ENCODE data around the gene CD200R1.

CD200R1 gene, protein sequence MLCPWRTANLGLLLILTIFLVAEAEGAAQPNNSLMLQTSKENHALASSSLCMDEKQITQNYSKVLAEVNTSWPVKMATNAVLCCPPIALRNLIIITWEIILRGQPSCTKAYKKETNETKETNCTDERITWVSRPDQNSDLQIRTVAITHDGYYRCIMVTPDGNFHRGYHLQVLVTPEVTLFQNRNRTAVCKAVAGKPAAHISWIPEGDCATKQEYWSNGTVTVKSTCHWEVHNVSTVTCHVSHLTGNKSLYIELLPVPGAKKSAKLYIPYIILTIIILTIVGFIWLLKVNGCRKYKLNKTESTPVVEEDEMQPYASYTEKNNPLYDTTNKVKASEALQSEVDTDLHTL

DNA sequence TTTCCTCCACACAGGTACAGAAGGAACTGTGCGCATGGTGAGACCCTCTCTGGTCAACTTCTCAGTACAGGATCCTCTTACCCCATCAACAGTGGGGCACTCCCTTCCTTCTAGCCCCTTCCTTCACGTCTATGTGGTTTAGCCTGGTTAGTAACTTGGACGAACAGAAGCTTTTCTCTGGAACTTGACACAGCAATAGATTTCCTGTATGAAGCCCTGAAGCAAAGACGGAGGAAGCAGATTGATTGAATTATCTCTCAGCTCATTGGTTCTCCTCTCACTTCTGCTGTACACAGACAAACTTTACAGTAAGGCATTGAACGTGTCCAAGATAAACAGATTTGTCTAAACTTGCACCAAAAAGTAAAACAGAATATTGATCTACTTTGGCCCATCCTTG lies at the start of gene CD200R1:
TSS of gene CD200R1 (minus strand) at position 210 of the 400 bp plus-strand sequence. CDS start 246 bp downstream, outside the sequence.
- no peak for DNase-seq

DNA sequence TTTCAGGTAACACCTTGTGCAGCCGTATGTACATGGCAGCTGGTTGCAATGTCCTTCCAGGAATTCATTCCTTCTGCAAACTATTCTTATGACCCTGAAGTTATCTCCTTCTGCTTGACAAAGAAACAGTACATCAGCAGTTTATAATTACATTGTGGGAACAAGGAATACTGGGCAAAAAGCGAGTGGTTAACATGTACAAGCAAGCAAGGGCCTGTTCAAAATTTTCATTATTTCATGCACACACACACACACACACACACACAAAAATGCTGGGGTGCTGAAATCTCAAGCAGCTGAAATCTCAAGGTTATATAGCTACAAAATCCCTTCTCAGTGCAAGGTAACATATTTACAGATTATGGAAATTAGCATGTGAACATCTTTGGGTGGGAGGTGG lies 46.6 kb upstream of the CD200R1 start:
- no peak for DNase-seq

DNA sequence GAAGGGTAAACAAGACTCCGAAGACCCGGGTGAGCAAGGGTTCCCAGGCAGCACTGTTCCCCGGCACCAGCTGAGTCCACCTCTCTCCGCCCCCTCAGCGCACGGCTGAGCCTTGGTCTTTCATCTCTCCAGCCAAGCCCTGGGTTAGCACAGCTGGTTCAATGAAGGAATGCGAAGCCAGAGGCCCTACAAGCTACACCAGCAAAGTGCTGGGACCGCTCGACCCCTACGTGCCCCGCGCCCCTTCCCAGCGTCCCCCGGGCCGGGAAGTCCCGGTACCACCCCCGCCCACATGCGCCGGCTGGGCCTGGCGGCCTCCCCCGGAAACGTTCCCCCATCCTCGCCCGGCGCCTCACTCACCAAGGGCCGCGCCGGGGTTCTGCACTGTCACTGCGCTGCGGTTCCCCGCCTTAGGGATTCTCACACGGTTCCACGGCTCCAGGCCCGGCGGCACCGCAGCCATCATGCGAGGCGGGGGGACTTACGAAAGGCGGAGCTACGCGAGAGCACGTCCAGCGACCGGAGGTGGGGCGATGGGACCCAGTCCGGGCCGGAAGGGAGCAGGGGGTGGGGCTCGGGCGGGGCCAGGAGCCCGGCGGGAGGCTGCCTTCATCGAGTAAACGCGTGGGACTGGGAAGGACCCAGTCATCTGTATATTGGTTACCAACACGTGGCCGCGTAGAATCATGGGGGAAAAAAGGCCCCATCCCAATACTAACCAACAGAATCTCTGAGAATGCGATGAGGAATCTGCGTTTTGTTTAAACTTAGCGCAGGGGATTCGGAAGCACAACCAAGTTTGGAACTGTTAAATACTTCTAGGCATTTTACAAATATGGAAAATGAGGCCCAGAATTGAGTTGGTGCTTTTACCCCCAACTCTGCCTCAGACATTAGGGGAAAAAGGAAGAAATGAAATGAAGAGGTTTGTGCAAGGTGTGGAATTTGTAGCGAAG lies 44.6 kb upstream of the CD200R1 start:
- DNase-seq = peak; percentile 76 to 91

DNA sequence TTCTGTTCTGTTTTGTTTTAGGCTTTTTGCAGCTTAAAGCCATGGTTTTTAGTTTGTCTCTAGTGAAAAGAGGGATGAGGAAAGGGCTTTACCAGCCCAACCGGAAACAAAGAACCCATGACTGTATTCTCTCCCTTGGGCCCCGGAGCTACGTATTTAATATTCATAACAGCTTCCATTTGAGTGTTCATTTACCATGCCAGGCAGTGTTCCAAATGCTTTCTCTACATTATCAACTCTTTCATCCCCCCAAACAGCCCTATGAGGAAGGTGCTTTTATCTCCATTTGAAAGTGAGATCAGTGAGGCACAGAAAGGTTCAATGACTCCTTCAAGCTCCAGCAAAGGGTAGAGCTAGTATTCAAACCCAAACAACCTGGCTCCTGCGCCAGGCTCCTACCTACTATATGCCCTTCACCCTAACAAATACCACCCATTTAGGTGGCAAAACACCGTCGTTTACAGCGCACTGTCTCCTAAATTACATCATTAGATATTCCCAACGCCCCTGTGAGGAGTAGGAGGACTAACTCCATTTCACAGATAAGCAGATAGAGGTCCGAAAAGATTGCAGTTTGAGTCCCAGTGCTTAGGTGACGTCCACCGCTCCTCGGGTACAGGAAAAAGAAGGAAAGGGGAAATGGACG lies 43.8 kb upstream of the CD200R1 start:
- no peak for DNase-seq

DNA sequence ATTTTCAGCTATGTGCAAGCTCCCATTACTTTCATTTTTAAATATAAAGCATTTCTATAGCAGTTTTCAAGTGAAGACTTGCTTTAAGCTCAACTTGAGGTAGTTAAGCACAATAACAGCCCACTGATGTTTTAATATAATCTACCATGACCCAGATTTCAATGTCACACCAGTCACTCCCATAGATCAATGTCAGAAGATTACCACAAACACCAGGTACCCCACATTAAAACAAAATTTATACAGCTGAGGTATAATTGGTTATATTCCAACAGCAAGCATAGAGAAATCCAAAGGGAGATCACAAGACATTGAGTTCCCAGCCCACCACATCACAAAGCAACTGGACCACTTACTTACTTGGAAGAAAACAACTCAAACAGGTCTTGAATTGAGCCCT lies 38.7 kb upstream of the CD200R1 start:
- no peak for DNase-seq

DNA sequence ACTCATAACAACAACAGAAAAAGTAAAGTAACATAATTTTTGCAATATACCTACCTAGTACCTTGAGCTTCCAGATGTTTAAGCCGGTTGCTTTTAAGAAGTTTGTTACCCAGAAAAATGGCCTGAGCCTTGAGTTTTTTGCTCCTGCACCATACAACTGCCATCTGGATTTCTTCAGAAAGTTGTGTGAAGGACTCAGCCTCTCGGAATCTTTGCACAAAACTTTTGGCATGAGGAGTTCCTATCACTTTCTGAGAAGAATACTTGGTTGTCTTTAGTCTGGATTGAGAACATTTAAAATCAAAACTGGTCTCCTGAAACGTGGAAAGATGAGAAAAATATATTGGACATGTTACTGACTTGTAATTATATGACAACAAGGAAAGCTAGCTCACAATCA lies 33.2 kb upstream of the CD200R1 start:
- DNase-seq = no peak

DNA sequence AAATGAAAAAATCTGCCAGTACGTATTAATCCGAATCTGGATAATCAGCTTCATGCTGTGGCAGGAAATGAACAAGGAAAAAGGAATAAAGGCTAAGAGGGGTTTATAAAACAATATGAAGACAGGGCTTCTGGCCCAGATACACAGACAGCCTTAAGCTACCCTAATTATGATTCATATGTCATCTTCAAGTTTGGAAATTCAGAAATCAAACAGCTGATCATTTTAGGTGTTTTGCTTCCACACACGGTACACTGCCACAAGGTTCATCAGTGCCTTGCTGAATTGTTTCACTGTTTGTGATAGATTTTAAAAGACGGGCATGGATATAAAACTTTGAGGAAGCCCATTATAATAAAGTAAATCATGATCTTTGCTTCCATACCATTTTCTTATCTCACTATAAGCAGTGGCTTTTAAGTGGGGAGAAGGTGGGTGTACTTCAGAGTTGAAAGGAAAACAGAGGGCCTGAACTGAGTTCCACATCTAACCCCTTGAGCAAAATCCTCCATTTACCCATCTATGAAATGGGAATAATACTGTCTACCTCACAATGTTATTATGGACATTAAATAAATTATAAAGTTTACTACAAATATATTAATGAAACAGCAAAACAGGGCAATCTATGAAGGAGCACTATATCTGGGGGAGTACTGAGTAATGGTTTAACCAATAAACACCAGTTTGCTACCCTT lies 31.6 kb upstream of the CD200R1 start:
- no peak for DNase-seq

DNA sequence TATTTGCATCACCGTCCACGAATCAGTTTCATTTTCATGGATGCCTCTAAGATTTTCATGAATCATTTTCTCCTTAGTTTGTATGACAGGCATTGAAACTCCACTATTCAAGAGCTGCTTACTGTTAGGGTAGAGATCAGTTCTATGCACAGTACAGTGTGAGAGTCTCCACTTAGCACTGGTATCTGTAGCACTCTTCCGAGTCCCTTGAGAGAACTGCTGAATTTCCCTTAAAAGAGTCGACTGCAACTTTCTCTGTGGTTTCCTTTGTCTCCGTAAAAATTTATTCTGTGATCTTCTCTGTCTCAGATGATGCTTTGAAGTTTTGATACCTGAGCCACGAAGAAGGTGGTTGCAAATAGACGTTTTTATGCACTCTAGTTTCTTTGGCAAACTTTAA lies 30.7 kb upstream of the CD200R1 start:
- DNase-seq = no peak

DNA sequence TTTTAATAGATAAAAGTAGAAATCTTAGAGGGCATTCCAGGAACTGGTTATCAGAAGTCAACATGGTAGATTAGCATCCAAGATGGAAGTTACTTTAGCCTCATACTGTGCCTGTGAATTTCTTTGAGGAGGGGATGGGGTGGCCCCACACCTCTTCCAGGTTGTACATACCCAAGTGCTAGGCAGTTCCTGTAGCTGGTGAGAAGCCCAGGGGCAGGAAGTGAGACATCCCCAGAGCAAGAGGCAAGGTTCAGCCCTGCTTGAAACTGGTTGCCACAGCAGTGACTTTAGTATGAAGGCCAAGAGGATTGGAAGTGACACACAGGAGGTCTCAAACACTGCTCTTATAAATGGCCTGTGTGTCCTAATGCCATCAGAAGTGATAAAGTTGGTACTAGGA lies 27.8 kb upstream of the CD200R1 start:
- peak in 1 of 2 experiments; percentile 16 for DNase-seq

DNA sequence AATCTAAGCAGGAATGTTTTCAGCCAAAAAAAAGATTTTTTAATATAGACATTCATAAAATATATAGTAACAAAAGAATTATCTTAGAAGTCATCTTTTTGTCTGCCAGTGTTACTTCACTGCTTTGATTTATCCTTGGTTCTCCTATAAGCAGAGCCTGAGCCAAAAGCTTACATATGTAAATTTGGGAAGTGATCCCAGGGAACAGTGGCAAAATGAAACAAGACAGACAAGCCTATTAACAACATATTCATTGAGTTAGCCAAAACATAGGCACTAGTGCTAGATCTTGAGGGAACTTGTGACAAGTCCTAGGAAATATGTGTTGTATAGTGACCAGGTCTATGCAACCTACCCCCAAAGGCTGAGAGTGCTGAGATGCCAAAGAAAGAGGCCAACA lies 27.1 kb upstream of the CD200R1 start:
- no peak for DNase-seq

DNA sequence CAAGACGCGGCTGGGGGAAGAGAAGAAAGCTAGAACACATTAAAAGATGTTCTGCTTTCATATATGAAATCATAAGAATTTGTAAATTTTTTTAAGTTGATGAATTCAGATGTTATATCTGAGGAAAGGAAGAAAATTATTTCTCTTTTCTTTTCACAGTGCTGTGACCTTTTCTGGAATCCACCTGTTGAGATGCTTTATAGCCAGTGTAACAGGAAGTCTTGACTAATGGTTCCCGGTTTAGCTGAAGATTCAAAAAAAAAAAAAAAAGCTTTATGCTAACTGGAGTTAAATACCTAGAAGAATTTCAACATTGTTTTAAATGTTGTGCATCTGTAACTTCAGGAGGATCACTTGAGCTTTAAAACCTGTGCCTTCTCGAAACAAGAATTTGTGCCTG lies 25.8 kb upstream of the CD200R1 start:
- no peak for DNase-seq

DNA sequence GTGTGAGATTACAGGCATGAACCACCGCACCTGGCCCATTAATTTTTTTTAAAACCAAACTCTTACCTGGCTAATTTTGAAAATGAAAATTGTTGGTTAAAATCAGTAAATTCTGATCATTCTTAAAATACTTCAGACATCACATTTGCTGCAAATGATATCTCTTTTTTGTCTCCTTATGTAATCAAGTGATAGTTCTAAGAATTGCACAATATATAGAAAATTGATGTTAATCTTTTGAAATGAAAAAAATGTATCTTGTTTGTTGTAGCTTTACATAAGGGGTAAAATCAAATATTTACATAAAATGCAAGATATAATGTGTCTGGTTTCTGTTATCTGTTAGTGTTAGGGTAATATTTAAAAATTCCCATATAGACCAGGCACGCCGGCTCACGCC lies 20.9 kb upstream of the CD200R1 start:
- no peak for DNase-seq

DNA sequence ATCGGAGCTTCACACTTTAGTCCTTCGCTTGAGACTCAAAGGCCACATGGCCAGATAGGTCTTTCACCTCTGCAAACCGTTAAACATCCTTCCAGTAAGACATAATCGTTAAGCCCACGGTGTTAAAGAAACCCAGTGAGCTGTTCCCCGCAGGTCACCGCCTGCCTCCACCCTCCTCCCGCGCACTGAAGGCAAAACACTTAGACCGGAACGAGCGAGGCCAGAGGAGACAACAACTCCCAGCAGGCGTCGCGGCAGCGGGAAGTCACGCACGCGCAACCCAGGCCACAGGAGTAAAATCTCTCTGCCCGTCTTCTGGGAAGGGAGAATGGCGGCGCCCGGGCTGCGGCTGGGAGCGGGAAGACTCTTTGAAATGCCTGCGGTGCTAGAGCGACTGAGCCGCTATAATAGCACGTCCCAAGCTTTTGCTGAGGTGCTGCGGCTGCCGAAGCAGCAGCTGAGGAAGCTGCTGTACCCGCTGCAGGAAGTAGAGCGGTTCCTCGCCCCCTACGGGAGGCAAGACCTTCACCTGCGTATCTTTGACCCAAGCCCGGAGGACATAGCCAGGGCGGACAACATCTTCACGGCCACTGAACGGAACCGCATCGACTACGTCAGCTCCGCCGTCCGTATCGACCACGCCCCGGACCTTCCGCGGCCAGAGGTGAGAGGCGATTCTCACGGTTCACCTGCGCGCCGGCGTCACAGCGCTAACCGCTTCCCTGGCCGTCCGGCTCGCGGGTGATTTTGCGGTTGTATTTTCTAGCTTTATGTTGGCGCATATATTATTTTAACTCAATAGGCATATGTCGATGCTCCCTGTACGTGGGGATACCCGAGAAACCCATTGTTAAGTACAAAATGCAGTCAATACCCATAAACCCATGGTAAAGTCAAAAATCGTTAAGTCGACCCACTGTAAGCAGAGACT lies 16.0 kb upstream of the CD200R1 start, which contains the start of gene GTPBP8:
TSS of gene GTPBP8 (plus strand) at position 313 of the 931 bp plus-strand sequence. CDS start at position 329, 16 bp downstream.
- DNase-seq = peak; percentile 79 to 92

DNA sequence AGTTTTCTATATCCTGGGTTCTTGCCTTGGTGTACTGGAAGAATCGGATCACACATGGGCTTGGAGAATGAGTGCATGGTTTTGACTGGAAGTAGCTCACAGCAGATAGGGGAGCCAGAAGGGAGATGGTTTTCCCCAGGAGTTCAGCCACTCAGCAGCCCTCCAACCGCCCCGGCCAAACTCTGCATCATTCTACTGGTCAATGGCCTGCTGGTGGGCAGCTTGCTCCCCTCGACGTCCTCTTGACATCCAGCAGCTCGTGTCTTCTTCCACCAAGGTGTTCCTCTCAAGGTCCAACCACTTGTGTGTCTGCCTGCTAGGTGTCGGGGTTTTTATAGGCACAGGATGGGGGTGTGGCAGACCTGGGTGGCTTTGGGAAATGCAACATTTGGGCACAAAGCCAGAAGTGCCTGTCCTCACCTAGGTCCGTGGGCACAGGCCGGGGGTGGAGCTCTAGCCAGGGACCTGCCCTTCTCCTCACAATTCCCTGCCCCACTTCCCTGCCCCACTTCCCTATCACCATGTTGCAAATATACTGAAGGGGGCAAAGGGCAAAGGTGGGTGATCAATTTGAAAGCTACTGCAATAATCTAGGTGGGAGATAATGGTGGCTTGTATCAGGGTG lies 12.9 kb upstream of the CD200R1 start:
- no peak for DNase-seq

DNA sequence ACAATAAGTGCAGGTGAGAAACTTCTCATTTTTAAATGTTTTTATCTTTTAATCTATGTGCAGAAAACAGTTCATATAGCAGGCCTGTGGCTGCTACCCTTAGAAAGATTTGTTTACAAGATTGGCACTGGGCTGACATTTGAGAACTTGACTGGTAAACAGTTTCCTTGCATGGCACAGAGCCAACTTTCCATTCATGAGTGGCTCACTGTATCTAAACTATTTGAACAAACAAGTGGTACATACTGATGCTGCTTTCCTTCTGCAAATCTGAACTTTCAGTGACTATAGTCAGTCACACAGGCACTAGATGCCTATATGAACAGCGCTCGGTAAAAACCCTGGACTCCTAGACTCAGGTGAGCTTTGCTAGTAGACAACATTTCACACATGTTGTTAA lies 9.6 kb upstream of the CD200R1 start:
- DNase-seq = no peak

DNA sequence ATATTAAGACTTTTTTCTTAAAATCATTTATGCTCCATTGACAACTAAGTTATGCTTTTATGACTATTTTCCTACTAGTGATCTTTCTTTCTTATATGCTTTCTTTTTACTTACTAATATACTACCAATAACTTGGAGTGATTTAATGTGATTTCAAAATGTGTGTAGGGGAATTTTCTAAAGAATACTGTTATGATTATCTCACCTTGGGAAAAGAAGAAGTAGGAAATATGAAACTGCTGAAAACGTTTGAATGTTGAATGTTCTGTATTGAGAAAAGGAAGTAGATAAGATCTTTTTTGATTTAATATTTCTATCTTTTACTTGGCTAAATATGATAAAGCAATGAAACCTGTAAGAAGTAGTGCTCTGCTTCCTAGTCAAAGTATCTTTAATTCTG lies 7.8 kb upstream of the CD200R1 start:
- DNase-seq = no peak

DNA sequence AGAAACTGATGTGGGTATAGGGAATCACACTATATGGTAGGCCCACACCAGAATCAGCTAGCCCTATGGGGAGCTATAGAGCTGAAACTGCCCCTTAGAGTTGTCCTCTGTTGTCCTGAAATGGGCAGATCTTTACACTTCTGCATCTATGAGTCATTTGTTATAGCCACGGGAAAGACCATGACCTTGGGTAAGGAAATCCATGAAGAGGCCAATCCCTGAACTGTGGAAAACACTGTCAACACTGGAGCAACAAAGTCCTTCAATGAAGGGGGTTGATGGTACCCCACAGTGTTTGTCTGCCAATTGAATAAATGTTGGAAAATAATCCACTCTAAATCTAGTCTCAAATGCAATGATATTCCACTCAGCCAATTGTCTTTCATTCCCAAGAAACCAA lies 5.2 kb upstream of the CD200R1 start:
- no peak for DNase-seq

DNA sequence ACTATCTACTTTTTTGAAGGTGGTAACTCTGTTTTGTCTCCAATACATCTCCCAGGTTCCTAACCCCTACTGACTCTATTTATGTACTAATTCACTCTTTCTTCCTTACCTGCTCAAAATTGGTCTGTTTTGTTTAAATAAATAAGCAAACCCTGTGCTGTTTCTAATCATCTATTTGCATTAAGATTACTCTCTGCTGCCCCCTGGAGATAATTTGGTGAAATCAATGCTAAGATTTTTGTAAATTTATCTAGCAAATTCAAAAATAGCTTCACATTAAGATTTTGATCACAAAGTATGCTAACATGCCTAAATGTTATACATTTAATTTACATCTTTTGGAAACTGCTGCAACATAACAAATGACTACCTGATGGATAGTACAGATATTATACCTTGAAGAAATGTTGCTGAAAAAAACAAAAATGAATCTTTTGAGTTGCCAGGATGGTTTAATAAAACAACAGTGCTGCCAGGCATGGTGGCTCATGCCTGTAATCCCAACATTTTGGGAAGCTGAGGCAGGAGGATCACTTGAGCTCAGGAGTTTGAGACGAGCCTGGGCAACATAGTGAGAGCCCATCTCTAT lies 4.4 kb upstream of the CD200R1 start:
- DNase-seq = peak in 1 of 2 experiments; percentile 28

DNA sequence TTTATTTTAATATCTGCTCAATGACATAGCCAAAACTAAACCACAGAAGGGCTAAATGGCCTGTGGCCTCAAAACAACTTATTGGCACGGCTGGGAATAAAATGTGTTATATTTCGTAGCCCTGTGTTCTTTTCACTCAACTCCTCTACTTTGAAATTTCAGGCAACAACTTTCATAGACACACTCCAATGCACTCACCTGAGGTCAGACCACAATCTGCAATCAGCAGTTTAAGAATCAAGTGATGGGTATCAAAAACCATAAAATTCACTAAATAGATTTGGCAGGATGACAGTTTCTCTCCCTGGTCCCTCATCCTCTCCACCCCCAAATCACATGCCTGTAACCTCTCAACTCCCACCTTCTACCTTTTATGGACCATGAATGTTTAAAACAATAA lies 2.0 kb upstream of the CD200R1 start:
- no peak for DNase-seq

DNA sequence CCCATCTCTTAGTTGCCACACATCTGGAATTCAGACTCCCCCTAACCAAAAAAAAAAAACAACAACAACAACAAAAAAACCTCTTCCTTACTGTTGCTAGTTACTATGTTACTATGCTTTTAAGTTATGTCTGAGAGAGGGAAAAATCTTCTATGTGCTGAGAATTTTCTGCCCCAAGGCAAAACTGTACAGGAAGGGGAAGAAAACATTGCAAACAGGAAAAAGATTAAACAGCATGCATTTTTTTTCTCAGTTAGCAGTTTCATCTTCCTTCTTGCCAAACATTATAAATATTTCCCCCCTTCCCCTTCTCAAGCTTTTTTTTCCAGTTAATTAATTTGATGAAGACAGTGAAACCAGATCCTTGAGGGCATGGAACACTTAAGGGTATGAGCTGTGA lies 1.1 kb upstream of the CD200R1 start:
- no peak for DNase-seq

DNA sequence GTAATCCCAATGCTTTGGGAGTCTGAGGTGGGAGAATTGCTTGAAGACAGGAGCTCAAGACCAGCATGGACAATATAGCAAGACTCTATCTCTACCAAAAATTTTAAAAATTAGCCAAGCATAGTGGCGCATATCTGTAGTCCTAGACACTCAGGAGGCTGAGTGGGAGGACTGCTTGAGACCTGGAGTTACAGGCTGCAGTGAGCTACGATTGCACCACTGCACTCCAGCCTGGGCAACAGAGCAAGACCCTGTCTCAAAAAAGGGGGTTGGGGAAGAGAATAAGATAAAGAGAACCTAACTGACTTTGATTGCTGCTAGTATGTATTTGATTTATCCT lies 755 bp downstream of the CD200R1 start:
- no peak for DNase-seq
